Lower leg skin (tissue), 3 donors: ENCODE results near the gene RNF180.

Experiments used
- POLR2A ChIP-seq, 2 donors: fragments of 450-650 bp; IDR thresholded peaks; one replicate each; pipeline ENCODE4 v1.6.1; 2016 to 2017; ENCODE audit warnings: antibody characterized with exemption in 2 of 2, mild to moderate bottlenecking in 1 of 2, moderate library complexity in 1 of 2
- TF ChIP-seq, protein P1 (sequence below), 3 donors: fragments of 450-650 bp; IDR thresholded peaks; one replicate each; pipeline ENCODE4 v1.5.1; 2016; ENCODE audit warnings: antibody characterized with exemption in 3 of 3, mild to moderate bottlenecking in 3 of 3, moderate library complexity in 2 of 3

DNA sequence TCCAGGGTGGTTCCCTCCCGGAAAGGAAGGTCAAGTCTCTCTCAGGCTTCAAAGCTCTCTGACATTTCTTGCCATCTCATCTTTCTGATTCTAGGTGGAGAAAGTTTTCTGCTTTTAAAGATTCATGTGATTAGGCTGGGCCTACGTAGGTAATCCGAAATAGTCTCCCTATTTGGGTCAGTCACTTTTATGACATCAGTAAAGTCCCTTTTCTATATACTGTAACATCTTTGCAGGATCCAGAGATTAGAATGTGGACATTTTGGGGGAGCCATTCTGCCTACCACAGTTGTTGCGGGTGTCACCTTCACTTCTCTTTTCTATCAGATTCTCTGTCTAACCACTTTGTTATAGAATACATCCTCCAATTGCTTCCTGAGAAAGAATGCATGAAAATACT, 1.9 kb upstream of the RNF180 start:
- TF ChIP-seq, protein P1, sequence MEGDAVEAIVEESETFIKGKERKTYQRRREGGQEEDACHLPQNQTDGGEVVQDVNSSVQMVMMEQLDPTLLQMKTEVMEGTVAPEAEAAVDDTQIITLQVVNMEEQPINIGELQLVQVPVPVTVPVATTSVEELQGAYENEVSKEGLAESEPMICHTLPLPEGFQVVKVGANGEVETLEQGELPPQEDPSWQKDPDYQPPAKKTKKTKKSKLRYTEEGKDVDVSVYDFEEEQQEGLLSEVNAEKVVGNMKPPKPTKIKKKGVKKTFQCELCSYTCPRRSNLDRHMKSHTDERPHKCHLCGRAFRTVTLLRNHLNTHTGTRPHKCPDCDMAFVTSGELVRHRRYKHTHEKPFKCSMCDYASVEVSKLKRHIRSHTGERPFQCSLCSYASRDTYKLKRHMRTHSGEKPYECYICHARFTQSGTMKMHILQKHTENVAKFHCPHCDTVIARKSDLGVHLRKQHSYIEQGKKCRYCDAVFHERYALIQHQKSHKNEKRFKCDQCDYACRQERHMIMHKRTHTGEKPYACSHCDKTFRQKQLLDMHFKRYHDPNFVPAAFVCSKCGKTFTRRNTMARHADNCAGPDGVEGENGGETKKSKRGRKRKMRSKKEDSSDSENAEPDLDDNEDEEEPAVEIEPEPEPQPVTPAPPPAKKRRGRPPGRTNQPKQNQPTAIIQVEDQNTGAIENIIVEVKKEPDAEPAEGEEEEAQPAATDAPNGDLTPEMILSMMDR (IDR thresholded peaks at IDR 0.05) = no peak
- no peak for TF ChIP-seq POLR2A (IDR thresholded peaks at IDR 0.05)
